ENCODE measurements around the gene RBMY1A1.
"Not testable (repeated sequence)": the region's sequence is repeated elsewhere in the genome, so short reads cannot be mapped to it uniquely, and the experiment has no call there.

The RBMY1A1 gene

DNA sequence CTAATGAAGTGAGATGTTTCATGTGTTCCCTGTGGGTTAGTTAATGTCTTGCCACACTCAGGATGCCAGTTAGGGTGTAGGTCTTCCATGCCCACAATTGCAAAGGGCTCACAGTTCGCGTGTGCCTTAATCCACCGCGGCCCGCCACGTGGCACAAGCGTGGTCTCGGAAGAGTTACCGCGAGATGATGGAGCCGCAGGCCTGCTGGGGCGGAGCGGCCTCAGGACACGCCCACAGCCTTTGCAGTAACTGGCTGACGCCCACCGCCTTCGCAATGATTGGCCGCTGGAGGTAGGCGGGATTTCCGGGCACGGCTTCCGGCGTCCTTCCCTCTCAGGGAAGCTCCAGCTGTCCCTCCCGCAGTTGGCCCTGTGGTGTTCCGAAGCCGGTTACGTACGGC lies at the start of gene RBMY1A1:
TSS of gene RBMY1A1 (plus strand) at position 301 of the 400 bp plus-strand sequence. CDS start 2,013 bp downstream, outside the sequence.
- DNase-seq (ENCODE audit: low read depth) = not testable (repeated sequence)

DNA sequence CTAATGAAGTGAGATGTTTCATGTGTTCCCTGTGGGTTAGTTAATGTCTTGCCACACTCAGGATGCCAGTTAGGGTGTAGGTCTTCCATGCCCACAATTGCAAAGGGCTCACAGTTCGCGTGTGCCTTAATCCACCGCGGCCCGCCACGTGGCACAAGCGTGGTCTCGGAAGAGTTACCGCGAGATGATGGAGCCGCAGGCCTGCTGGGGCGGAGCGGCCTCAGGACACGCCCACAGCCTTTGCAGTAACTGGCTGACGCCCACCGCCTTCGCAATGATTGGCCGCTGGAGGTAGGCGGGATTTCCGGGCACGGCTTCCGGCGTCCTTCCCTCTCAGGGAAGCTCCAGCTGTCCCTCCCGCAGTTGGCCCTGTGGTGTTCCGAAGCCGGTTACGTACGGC lies 23.6 kb upstream of the RBMY1A1 start, which contains the start of gene RBMY1B:
TSS of gene RBMY1B (plus strand) at position 301 of the 400 bp plus-strand sequence. CDS start 2,013 bp downstream, outside the sequence.
- not testable (repeated sequence) for DNase-seq (ENCODE audit: low read depth)

DNA sequence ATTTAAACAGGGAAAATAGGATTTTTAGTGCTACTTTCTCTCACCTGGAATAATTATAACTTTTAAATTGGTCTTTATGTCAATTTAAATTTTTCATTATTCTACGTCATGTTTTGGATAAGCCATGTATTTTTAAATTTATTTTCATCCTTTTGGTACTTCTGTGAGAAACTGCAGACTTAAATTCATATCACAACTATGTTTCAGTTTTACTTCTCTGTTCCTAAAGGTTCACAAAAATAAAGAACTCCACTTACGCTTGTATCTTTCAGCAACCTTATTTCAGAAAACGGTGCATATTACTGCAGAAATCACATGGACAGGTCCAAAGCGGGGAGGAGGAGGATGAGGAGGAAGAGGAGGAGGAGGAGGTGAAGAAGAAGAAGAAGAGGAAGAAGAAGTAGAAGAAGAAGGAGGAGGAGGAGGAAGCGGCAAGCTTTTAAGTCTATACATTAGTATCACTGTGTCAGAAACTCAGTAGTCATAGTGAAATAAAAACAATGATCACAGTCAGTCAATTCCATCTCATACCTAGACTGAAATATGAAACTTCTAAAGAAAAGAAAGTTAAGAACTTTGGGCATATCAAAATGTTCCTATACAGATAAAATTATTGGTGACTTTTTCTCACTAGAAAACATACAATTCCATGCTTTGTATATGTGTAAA lies 24.8 kb downstream of the RBMY1A1 start:
- DNase-seq (ENCODE audit: low read depth) = not testable (repeated sequence)

DNA sequence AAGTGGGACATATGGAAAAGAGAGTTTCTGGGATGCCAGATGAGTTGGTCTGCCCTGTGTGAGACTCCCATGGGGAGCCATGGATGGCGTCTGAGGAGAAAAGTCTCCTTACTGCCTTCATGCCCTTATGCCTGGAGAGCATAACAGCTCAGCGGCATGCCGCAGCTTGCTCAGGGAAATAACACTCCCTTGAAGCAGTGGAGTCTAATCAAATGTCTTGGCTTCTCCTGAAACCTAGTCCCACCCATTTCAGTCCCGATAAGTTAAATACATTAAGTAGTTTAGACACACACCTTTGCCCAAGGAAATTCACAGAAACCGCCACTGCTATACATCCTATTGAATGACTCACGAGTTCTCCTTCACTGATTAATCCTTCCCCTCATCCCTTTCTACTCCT lies 50.8 kb downstream of the RBMY1A1 start:
- DNase-seq (ENCODE audit: low read depth) = no peak

DNA sequence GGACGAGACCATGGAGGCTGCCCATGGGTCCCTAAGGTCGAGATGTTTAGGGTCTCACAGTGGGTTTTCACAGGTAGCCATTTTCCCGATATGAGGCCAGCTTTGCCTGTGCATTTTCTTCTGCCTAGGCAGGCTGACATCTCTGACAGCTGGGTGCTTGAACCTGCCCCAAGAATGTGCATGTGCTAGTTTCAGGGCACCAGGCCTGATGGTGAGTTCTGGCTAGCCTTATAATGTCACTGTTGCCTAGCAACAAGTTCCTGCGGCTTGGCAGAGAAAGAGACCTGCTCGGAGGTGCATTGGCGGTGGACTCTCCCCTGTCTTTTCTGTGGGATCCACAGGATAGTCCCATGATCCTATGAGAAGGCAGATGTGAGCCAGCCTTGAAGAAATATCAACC lies 51.8 kb downstream of the RBMY1A1 start:
- DNase-seq (ENCODE audit: low read depth) = not testable (repeated sequence)

DNA sequence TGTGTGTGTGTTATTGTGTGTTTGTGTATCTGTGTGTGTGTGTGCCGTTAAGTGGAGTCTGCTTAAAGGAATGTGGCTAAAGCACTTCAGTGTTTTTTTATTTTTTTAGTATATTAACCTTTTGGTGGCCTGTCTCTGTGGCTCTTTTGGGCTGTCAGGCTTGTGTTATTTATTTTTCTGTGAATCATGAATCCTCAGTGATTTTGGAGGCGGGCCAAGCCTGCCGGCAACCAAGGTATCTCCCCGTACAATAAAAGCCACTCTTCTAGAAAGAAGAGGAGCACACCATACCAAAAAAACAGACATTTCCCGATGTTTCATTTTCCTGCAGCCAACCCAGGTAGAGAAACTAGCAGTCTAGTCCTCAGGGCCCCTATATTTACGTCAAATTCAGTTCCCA lies 57.4 kb downstream of the RBMY1A1 start:
- no peak for DNase-seq (ENCODE audit: low read depth)

DNA sequence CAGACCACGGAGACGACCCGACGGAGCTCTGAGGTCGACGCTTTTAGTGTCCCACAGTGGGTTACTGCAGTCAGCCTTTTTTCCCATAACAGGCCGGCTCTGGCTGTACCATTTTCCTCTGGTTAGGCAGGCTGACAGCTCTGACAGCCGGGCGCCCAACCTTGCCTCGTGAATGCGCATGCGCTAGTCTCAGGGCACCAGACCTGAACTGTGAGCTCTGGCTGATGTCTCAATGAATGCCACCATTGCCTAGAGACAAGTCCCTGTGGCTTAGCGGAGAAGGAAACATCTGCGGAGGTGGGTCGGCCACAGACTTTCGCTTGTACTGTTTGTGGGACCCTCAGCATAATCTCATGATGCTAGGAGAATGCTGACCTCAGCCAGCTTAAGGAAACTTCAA lies 61.6 kb downstream of the RBMY1A1 start:
- DNase-seq (ENCODE audit: low read depth) = not testable (repeated sequence)
